ENCODE results near the gene BMI1. TPM values are rescaled to one million over a fixed set of nuclear protein-coding genes. Genes with fewer than 3 reads are reported as not detected.
A peak's percentile ranks its signal among the peaks of the same experiment; 100 is the strongest.

Gene BMI1
- total RNA-seq = 10 to 100 TPM; 37.3 to 72.5 (median 49.3) TPM

GRCh38 chr10:22320591-22321155 is at the start of gene BMI1:
TSS of gene BMI1 (plus strand) at chr10:22321099. CDS start at chr10:22326450, 5,351 bp downstream.
- in situ Hi-C loops (cut with MboI; ENCODE audit: low pct_unique_long_range_greater_than_20kb in 2 of 9, low sequenced_read_pairs in 9 of 9, unreplicated experiment in 9 of 9) = loop anchor here in 4 of 9 experiments (25.0 kb wide), 3 partner anchors 308 to 808 kb away; partner anchors contain the start of gene DNAJC1 (in 2 of the 4)
- H3K4me1 ChIP-seq (replicated peaks in 1 of 2) = peaks cover 30 to 36% of the 10 kb centered on the region in 2 donors
- H3K4me3 ChIP-seq = peak within 1 kb of the TSS; percentile 94 to 100 (median 99)
- peak within 1 kb of the TSS; percentile 93 to 95 for H3K27ac ChIP-seq
- peak; percentile 11 to 81 (median 76) for ATAC-seq (replicated peaks in 6 of 8)
- no CpG with 5 or more reads among the region's 85 CpGs for WGBS, 10 experiments

GRCh38 chr10:22271786-22272185 is 49.1 kb upstream of the BMI1 start:
- Histone ChIP-seq H3K27ac (no peak overlapping the region), H3K4me3 (no peak overlapping the region), H3K4me1 (replicated peaks in 1 of 2) (no peaks in the 10 kb centered on the region)
- no peak for ATAC-seq (replicated peaks in 6 of 8)
- WGBS, 10 experiments = 71 to 100% (median 100%) methylated on average over 1 to 4 of the region's 6 CpGs; no CpG with 5 or more reads in 5 of the 10 experiments
- in situ Hi-C loops (cut with MboI; ENCODE audit: low pct_unique_long_range_greater_than_20kb in 2 of 9, low sequenced_read_pairs in 9 of 9, unreplicated experiment in 9 of 9) = no loop called here

- in situ Hi-C loops (cut with MboI; ENCODE audit: low pct_unique_long_range_greater_than_20kb in 2 of 9, low sequenced_read_pairs in 9 of 9, unreplicated experiment in 9 of 9) = no loop called here
- WGBS, 10 experiments = 94 to 98% (median 96%) methylated on average over 3 to 4 of the region's 4 CpGs; no CpG with 5 or more reads in 7 of the 10 experiments
- Histone ChIP-seq H3K4me1 (replicated peaks in 1 of 2) (peaks cover 0 to 3% of the 10 kb centered on the region in 2 donors), H3K27ac (no peak overlapping the region), H3K4me3 (no peak overlapping the region)
- ATAC-seq (replicated peaks in 6 of 8) = no peak
These were observed 42.5 kb upstream of the BMI1 start for GRCh38 chr10:22278441-22278782.

GRCh38 chr10:22280078-22280477 is 40.8 kb upstream of the BMI1 start:
- H3K4me1 ChIP-seq (replicated peaks in 1 of 2) = peaks cover 0 to 3% of the 10 kb centered on the region in 2 donors
- no peak for ATAC-seq (replicated peaks in 6 of 8)
- H3K4me3 ChIP-seq = no peak overlapping the region
- WGBS, 10 experiments = 36 to 100% (median 63%) methylated on average over 1 to 6 of the region's 6 CpGs; no CpG with 5 or more reads in 1 of the 10 experiments
- in situ Hi-C loops (cut with MboI; ENCODE audit: low pct_unique_long_range_greater_than_20kb in 2 of 9, low sequenced_read_pairs in 9 of 9, unreplicated experiment in 9 of 9) = no loop called here
- no peak overlapping the region for H3K27ac ChIP-seq

- in situ Hi-C loops (cut with MboI; ENCODE audit: low pct_unique_long_range_greater_than_20kb in 2 of 9, low sequenced_read_pairs in 9 of 9, unreplicated experiment in 9 of 9) = no loop called here
- 50 to 100% (median 100%) methylated on average over 1 to 3 of the region's 3 CpGs; no CpG with 5 or more reads in 1 of the 10 experiments for WGBS, 10 experiments
- ATAC-seq (replicated peaks in 6 of 8) = no peak
- Histone ChIP-seq H3K4me3 (no peak overlapping the region), H3K4me1 (replicated peaks in 1 of 2) (no peaks in the 10 kb centered on the region), H3K27ac (no peak overlapping the region)
These were observed 35.8 kb upstream of the BMI1 start for GRCh38 chr10:22285130-22285529.

- WGBS, 10 experiments = 0 to 97% (median 86%) methylated on average over 2 to 3 of the region's 3 CpGs; no CpG with 5 or more reads in 1 of the 10 experiments
- no peak overlapping the region for H3K27ac ChIP-seq
- no peak for ATAC-seq (replicated peaks in 6 of 8)
- H3K4me1 ChIP-seq (replicated peaks in 1 of 2) = no peaks in the 10 kb centered on the region
- in situ Hi-C loops (cut with MboI; ENCODE audit: low pct_unique_long_range_greater_than_20kb in 2 of 9, low sequenced_read_pairs in 9 of 9, unreplicated experiment in 9 of 9) = no loop called here
- no peak overlapping the region for H3K4me3 ChIP-seq
These were observed 27.0 kb upstream of the BMI1 start for GRCh38 chr10:22293747-22294404.

GRCh38 chr10:22294694-22295093 is 26.2 kb upstream of the BMI1 start:
- Histone ChIP-seq H3K4me1 (replicated peaks in 1 of 2) (no peaks in the 10 kb centered on the region), H3K4me3 (no peak overlapping the region), H3K27ac (no peak overlapping the region)
- in situ Hi-C loops (cut with MboI; ENCODE audit: low pct_unique_long_range_greater_than_20kb in 2 of 9, low sequenced_read_pairs in 9 of 9, unreplicated experiment in 9 of 9) = no loop called here
- ATAC-seq (replicated peaks in 6 of 8) = no peak
- WGBS, 10 experiments = 0 to 100% (median 67%) methylated on average over 1 to 2 of the region's 2 CpGs; no CpG with 5 or more reads in 1 of the 10 experiments

- ATAC-seq (replicated peaks in 6 of 8) = no peak
- Histone ChIP-seq H3K4me3 (no peak overlapping the region), H3K4me1 (replicated peaks in 1 of 2) (peaks cover 0 to 4% of the 10 kb centered on the region in 2 donors), H3K27ac (no peak overlapping the region)
- WGBS, 10 experiments = 97 to 100% methylated on average over 2 to 4 of the region's 4 CpGs; no CpG with 5 or more reads in 8 of the 10 experiments
- in situ Hi-C loops (cut with MboI; ENCODE audit: low pct_unique_long_range_greater_than_20kb in 2 of 9, low sequenced_read_pairs in 9 of 9, unreplicated experiment in 9 of 9) = loop anchor here in 4 of 9 experiments (25.0 kb wide), 3 partner anchors 289 to 789 kb away; partner anchors contain the start of gene DNAJC1 (in 2 of the 4)
These were observed 19.7 kb upstream of the BMI1 start for GRCh38 chr10:22301193-22301592.

- H3K27ac ChIP-seq = no peak overlapping the region
- no peak for ATAC-seq (replicated peaks in 6 of 8)
- H3K4me3 ChIP-seq = no peak overlapping the region
- in situ Hi-C loops (cut with MboI; ENCODE audit: low pct_unique_long_range_greater_than_20kb in 2 of 9, low sequenced_read_pairs in 9 of 9, unreplicated experiment in 9 of 9) = loop anchor here in 4 of 9 experiments (25.0 kb wide), 3 partner anchors 291 to 791 kb away; partner anchors contain the start of gene DNAJC1 (in 2 of the 4)
- WGBS, 10 experiments = 0 to 89% (median 73%) methylated on average over 1 to 3 of the region's 3 CpGs; no CpG with 5 or more reads in 1 of the 10 experiments
- H3K4me1 ChIP-seq (replicated peaks in 1 of 2) = peaks cover 0 to 4% of the 10 kb centered on the region in 2 donors
These were observed 17.4 kb upstream of the BMI1 start for GRCh38 chr10:22303461-22303860.

GRCh38 chr10:22305721-22306120 is 15.2 kb upstream of the BMI1 start:
- Histone ChIP-seq H3K4me1 (replicated peaks in 1 of 2) (peaks cover 0 to 4% of the 10 kb centered on the region in 2 donors), H3K4me3 (no peak overlapping the region), H3K27ac (no peak overlapping the region)
- ATAC-seq (replicated peaks in 6 of 8) = no peak
- in situ Hi-C loops (cut with MboI; ENCODE audit: low pct_unique_long_range_greater_than_20kb in 2 of 9, low sequenced_read_pairs in 9 of 9, unreplicated experiment in 9 of 9) = loop anchor here in 4 of 9 experiments (25.0 kb wide), 3 partner anchors 293 to 793 kb away; partner anchors contain the start of gene DNAJC1 (in 2 of the 4)
- 30 to 100% (median 89%) methylated on average over 2 of the region's 2 CpGs; no CpG with 5 or more reads in 2 of the 10 experiments for WGBS, 10 experiments

GRCh38 chr10:22308390-22308789 is 12.5 kb upstream of the BMI1 start:
- Histone ChIP-seq H3K4me3 (no peak overlapping the region), H3K27ac (no peak overlapping the region), H3K4me1 (replicated peaks in 1 of 2) (no peaks in the 10 kb centered on the region)
- 20 to 79% (median 58%) methylated on average over 1 to 2 of the region's 2 CpGs for WGBS, 10 experiments
- no peak for ATAC-seq (replicated peaks in 6 of 8)
- in situ Hi-C loops (cut with MboI; ENCODE audit: low pct_unique_long_range_greater_than_20kb in 2 of 9, low sequenced_read_pairs in 9 of 9, unreplicated experiment in 9 of 9) = loop anchor here in 4 of 9 experiments (25.0 kb wide), 3 partner anchors 296 to 796 kb away; partner anchors contain the start of gene DNAJC1 (in 2 of the 4)

GRCh38 chr10:22309180-22310000 is 11.5 kb upstream of the BMI1 start:
- no peak overlapping the region for H3K4me3 ChIP-seq
- H3K27ac ChIP-seq = no peak overlapping the region
- in situ Hi-C loops (cut with MboI; ENCODE audit: low pct_unique_long_range_greater_than_20kb in 2 of 9, low sequenced_read_pairs in 9 of 9, unreplicated experiment in 9 of 9) = loop anchor here in 4 of 9 experiments (25.0 kb wide), 3 partner anchors 297 to 797 kb away; partner anchors contain the start of gene DNAJC1 (in 2 of the 4)
- no peaks in the 10 kb centered on the region for H3K4me1 ChIP-seq (replicated peaks in 1 of 2)
- WGBS, 10 experiments = 92 to 100% (median 98%) methylated on average over 2 to 4 of the region's 4 CpGs; no CpG with 5 or more reads in 1 of the 10 experiments
- ATAC-seq (replicated peaks in 6 of 8) = no peak
